ENCODE data around the gene SUGCT. TPM values are rescaled to one million over a fixed set of nuclear protein-coding genes. Genes with fewer than 3 reads are reported as not detected.

The SUGCT gene
- total RNA-seq, 1 donor from 2014 or later, result 9.8 TPM

GRCh38 chr7:40881405-40881926 is 746.7 kb downstream of the SUGCT start:
- H3K9me3 Mint-ChIP-seq, result peaks cover 17% of the 10 kb centered on the region
- H3K27ac Mint-ChIP-seq, result no peak overlapping the region
- no peaks in the 10 kb centered on the region for H3K36me3 Mint-ChIP-seq
- TF ChIP-seq CTCF (IDR thresholded peaks at IDR 0.05; ENCODE audit: unreplicated experiment), result no peak
- H3K4me1 Mint-ChIP-seq, result peaks cover 3% of the 10 kb centered on the region
- DNase-seq (ENCODE audit: low spot score in 2 of 2, unreplicated experiment in 2 of 2), result no peak
- no peaks in the 10 kb centered on the region for H3K27me3 Mint-ChIP-seq (ENCODE audit: low read depth)
- H3K4me3 Mint-ChIP-seq, result no peak overlapping the region

- Mint-ChIP-seq H3K4me1 (peaks cover 3% of the 10 kb centered on the region), H3K36me3 (no peaks in the 10 kb centered on the region), H3K27me3 (ENCODE audit: low read depth) (no peaks in the 10 kb centered on the region), H3K27ac (no peak overlapping the region), H3K9me3 (peaks cover 17% of the 10 kb centered on the region), H3K4me3 (no peak overlapping the region)
- no peak for DNase-seq (ENCODE audit: low spot score in 2 of 2, unreplicated experiment in 2 of 2)
- no peak for TF ChIP-seq CTCF (IDR thresholded peaks at IDR 0.05; ENCODE audit: unreplicated experiment)
These were observed 747.4 kb downstream of the SUGCT start for GRCh38 chr7:40882071-40882658.

- no peaks in the 10 kb centered on the region for H3K36me3 Mint-ChIP-seq
- no peak overlapping the region for H3K4me3 Mint-ChIP-seq
- no peaks in the 10 kb centered on the region for H3K27me3 Mint-ChIP-seq (ENCODE audit: low read depth)
- DNase-seq (ENCODE audit: low spot score in 2 of 2, unreplicated experiment in 2 of 2), result no peak
- H3K27ac Mint-ChIP-seq, result no peak overlapping the region
- no peak for TF ChIP-seq CTCF (IDR thresholded peaks at IDR 0.05; ENCODE audit: unreplicated experiment)
- H3K4me1 Mint-ChIP-seq, result peaks cover 3% of the 10 kb centered on the region
- H3K9me3 Mint-ChIP-seq, result peaks cover 9% of the 10 kb centered on the region
These were observed 749.0 kb downstream of the SUGCT start for GRCh38 chr7:40883826-40884225.

- Mint-ChIP-seq H3K4me1 (peaks cover 3% of the 10 kb centered on the region), H3K9me3 (peaks cover 9% of the 10 kb centered on the region), H3K36me3 (no peaks in the 10 kb centered on the region), H3K27me3 (ENCODE audit: low read depth) (no peaks in the 10 kb centered on the region), H3K4me3 (no peak overlapping the region), H3K27ac (no peak overlapping the region)
- no peak for TF ChIP-seq CTCF (IDR thresholded peaks at IDR 0.05; ENCODE audit: unreplicated experiment)
- DNase-seq (ENCODE audit: low spot score in 2 of 2, unreplicated experiment in 2 of 2), result no peak
These were observed 749.4 kb downstream of the SUGCT start for GRCh38 chr7:40884241-40884640.

- no peak for DNase-seq (ENCODE audit: low spot score in 2 of 2, unreplicated experiment in 2 of 2)
- TF ChIP-seq CTCF (IDR thresholded peaks at IDR 0.05; ENCODE audit: unreplicated experiment), result no peak
- Mint-ChIP-seq H3K27ac (no peak overlapping the region), H3K9me3 (peaks cover 15% of the 10 kb centered on the region), H3K4me1 (peaks cover 3% of the 10 kb centered on the region), H3K4me3 (no peak overlapping the region), H3K27me3 (ENCODE audit: low read depth) (no peaks in the 10 kb centered on the region), H3K36me3 (peaks cover under 1% of the 10 kb centered on the region)
These were observed 750.7 kb downstream of the SUGCT start for GRCh38 chr7:40885503-40885902.

Data from mesothelial cell of epicardium (in vitro differentiated cells).